GM23248 (cell line): ENCODE data around the gene MCF2L. TPM values are rescaled to one million over a fixed set of nuclear protein-coding genes. Genes with fewer than 3 reads are reported as not detected.

Source experiments
- DNase-seq: peaks from one replicate; pipeline ENCODE4 v3.0.0-alpha.2; 2015
- H2AFZ ChIP-seq: fragments of 200-600 bp; sonication (generic); 2 replicates; pipeline ENCODE4 v1.6.1; 2016; ENCODE audit warnings: antibody characterized with exemption
- H3F3A ChIP-seq: fragments of 200-600 bp; sonication (generic); 2 replicates; pipeline ENCODE4 v1.6.1; 2016; ENCODE audit warnings: mild to moderate bottlenecking, antibody characterized with exemption, mixed run types; ENCODE audit not compliant: insufficient read depth
- H3K27ac ChIP-seq: fragments of 200-600 bp; sonication (generic); 2 replicates; pipeline ENCODE4 v1.5.1; 2016; ENCODE audit warnings: mild to moderate bottlenecking
- H3K27me3 ChIP-seq: fragments of 200-600 bp; sonication (generic); replicated peaks from 2 replicates; pipeline ENCODE4 v1.6.1; 2016; ENCODE audit warnings: mild to moderate bottlenecking; ENCODE audit not compliant: insufficient read depth
- H3K36me3 ChIP-seq: fragments of 200-600 bp; sonication (generic); 2 replicates; pipeline ENCODE4 v1.6.1; 2016; ENCODE audit warnings: low read depth, mild to moderate bottlenecking
- H3K4me1 ChIP-seq: fragments of 200-600 bp; sonication (generic); 2 replicates; pipeline ENCODE4 v1.6.1; 2016; ENCODE audit warnings: mild to moderate bottlenecking; ENCODE audit not compliant: insufficient read depth
- H3K4me2 ChIP-seq: fragments of 200-600 bp; sonication (generic); one replicate; pipeline ENCODE4 v1.6.1; 2016; ENCODE audit warnings: mild to moderate bottlenecking; ENCODE audit not compliant: unreplicated experiment
- H3K4me3 ChIP-seq: fragments of 200-600 bp; sonication (generic); 2 replicates; pipeline ENCODE4 v1.5.1; 2016; ENCODE audit warnings: mild to moderate bottlenecking
- H3K79me2 ChIP-seq: fragments of 200-600 bp; sonication (generic); 2 replicates; pipeline ENCODE4 v1.6.1; 2016; ENCODE audit warnings: mild to moderate bottlenecking; ENCODE audit not compliant: insufficient read depth
- H3K9ac ChIP-seq: fragments of 200-600 bp; sonication (generic); 2 replicates; pipeline ENCODE4 v1.6.1; 2016; ENCODE audit warnings: mild to moderate bottlenecking
- H3K9me2 ChIP-seq: fragments of 200-600 bp; sonication (generic); 2 replicates; pipeline ENCODE4 v1.6.1; 2016; ENCODE audit warnings: mixed run types, mild to moderate bottlenecking, moderate library complexity; ENCODE audit not compliant: insufficient read depth
- H3K9me3 ChIP-seq: fragments of 200-600 bp; sonication (generic); one replicate; pipeline ENCODE4 v1.6.1; 2017; ENCODE audit warnings: low read depth
- H4K20me1 ChIP-seq: fragments of 200-600 bp; sonication (generic); 2 replicates; pipeline ENCODE4 v1.6.0; 2016; ENCODE audit not compliant: insufficient read depth
- EZH2 ChIP-seq: fragments of 200-600 bp; sonication (generic); IDR thresholded peaks from 2 replicates; pipeline ENCODE4 v1.6.1; 2018; ENCODE audit warnings: antibody characterized with exemption, mild to moderate bottlenecking; ENCODE audit not compliant: insufficient read depth, poor library complexity, severe bottlenecking
- EZH2phosphoT487 ChIP-seq: fragments of 200-600 bp; sonication (generic); IDR thresholded peaks from 2 replicates; pipeline ENCODE4 v1.6.1; 2018; ENCODE audit warnings: antibody characterized with exemption, moderate library complexity, mild to moderate bottlenecking, low read depth; ENCODE audit not compliant: insufficient read depth
- WGBS, 2 experiments: methylation state at CpG; one replicate each; pipeline ENCODE4 v1.1.6; 2015 to 2017; ENCODE audit warnings: low lambda C conversion rate in 2 of 2, low coverage in 1 of 2; ENCODE audit errors: missing lambda C conversion rate in 2 of 2; 5-methylcytosine and 5-hydroxymethylcytosine counted together
- in situ Hi-C: fragments of 300-500 bp; cut with MboI; formaldehyde crosslinking; loops from 2 replicates; pipeline ENCODE4 v1.15.0; 2020
- polyA plus RNA-seq: library from polyadenylated mRNA; unstranded; fragments of >200 nt; fragmentation: Nextera tagmentation; extraction: Ambion mirVana; gene quantifications from 2 replicates; pipeline ENCODE4 v1.2.1, GENCODE V29; 2016
- total RNA-seq: library from RNA; depleted of rRNA; stranded (reverse); fragments of >200 nt; shearing (Covaris generic); gene quantifications from 2 replicates; pipeline ENCODE4 v1.2.3, GENCODE V29; 2014

MCF2L gene
- total and polyA plus RNA-seq, 2 experiments from 2014 or later, result not detected

- Histone ChIP-seq H3K4me1 (no peaks in the 10 kb centered on the region), H2AFZ (no peak overlapping the region), H3K79me2 (no peaks in the 10 kb centered on the region), H4K20me1 (no peaks in the 10 kb centered on the region), H3K36me3 (no peaks in the 10 kb centered on the region), H3K27ac (no peak overlapping the region), H3K9me2 (no peaks in the 10 kb centered on the region), H3K9ac (no peak overlapping the region), H3K27me3 (no peaks in the 10 kb centered on the region; the same call in 1 of the 2 replicates), H3K4me2 (no peak overlapping the region), H3K9me3 (no peaks in the 10 kb centered on the region), H3K4me3 (no peak overlapping the region), H3F3A (no peaks in the 10 kb centered on the region)
- no peak for DNase-seq
- in situ Hi-C loops, result no loop called here
- 78 to 80% methylated on average over 18 of the region's 18 CpGs for WGBS, 2 experiments
- TF ChIP-seq EZH2, result no peak
- TF ChIP-seq EZH2phosphoT487, result no peak
Measured at GRCh38 chr13:113126265-113127150, 157.5 kb downstream of the MCF2L start.

GRCh38 chr13:113129480-113129879 lies 160.5 kb downstream of the MCF2L start:
- in situ Hi-C loops, result no loop called here
- Histone ChIP-seq H3K27me3 (peaks cover 3% of the 10 kb centered on the region; the same call in 1 of the 2 replicates), H3K4me3 (no peak overlapping the region), H3K36me3 (no peaks in the 10 kb centered on the region), H3K79me2 (no peaks in the 10 kb centered on the region), H3K4me1 (no peaks in the 10 kb centered on the region), H3K9ac (no peak overlapping the region), H2AFZ (no peak overlapping the region), H3K4me2 (no peak overlapping the region), H3K27ac (no peak overlapping the region), H3F3A (no peaks in the 10 kb centered on the region), H3K9me2 (no peaks in the 10 kb centered on the region), H4K20me1 (no peaks in the 10 kb centered on the region), H3K9me3 (no peaks in the 10 kb centered on the region)
- no peak for TF ChIP-seq EZH2
- TF ChIP-seq EZH2phosphoT487, result no peak
- DNase-seq, result no peak
- WGBS, 2 experiments, result 88 to 90% methylated on average over 25 to 27 of the region's 27 CpGs

GRCh38 chr13:113129921-113130750 lies 161.1 kb downstream of the MCF2L start:
- Histone ChIP-seq H3K9me3 (no peaks in the 10 kb centered on the region), H3K4me1 (no peaks in the 10 kb centered on the region), H3K36me3 (no peaks in the 10 kb centered on the region), H3K4me2 (no peak overlapping the region), H3K9ac (no peak overlapping the region), H3K4me3 (no peak overlapping the region), H3F3A (no peaks in the 10 kb centered on the region), H3K27me3 (peaks cover 3% of the 10 kb centered on the region; the same call in 1 of the 2 replicates), H3K79me2 (no peaks in the 10 kb centered on the region), H2AFZ (no peak overlapping the region), H3K27ac (no peak overlapping the region), H3K9me2 (no peaks in the 10 kb centered on the region), H4K20me1 (no peaks in the 10 kb centered on the region)
- DNase-seq, result no peak
- WGBS, 2 experiments, result 73 to 76% methylated on average over 42 to 60 of the region's 60 CpGs
- in situ Hi-C loops, result no loop called here
- TF ChIP-seq EZH2 (no peak), EZH2phosphoT487 (no peak)

GRCh38 chr13:113135281-113135760 lies 166.3 kb downstream of the MCF2L start:
- WGBS, 2 experiments, result 72 to 75% methylated on average over 2 of the region's 2 CpGs
- Histone ChIP-seq H3K9ac (no peak overlapping the region), H3K4me3 (no peak overlapping the region), H3K4me2 (no peak overlapping the region), H4K20me1 (no peaks in the 10 kb centered on the region), H3K9me3 (no peaks in the 10 kb centered on the region), H3K27ac (no peak overlapping the region), H3K79me2 (no peaks in the 10 kb centered on the region), H3K9me2 (no peaks in the 10 kb centered on the region), H2AFZ (no peak overlapping the region), H3F3A (no peaks in the 10 kb centered on the region), H3K36me3 (no peaks in the 10 kb centered on the region), H3K4me1 (no peaks in the 10 kb centered on the region), H3K27me3 (peaks cover 3% of the 10 kb centered on the region; the same call in 1 of the 2 replicates)
- no peak for DNase-seq
- in situ Hi-C loops, result no loop called here
- TF ChIP-seq EZH2 (no peak), EZH2phosphoT487 (no peak)
